NCI-H1694 treated with DMSO at 0.1 percent for 48 hours (cell line): ENCODE data around the gene SEL1L.
"Not testable (repeated sequence)": the region's sequence is repeated elsewhere in the genome, so short reads cannot be mapped to it uniquely, and the experiment has no call there.

ENCODE experiments used
- DNase-seq: peaks from one replicate; lab custom pipeline; 2025; lab: John Stamatoyannopoulos, UW

Gene SEL1L

DNA sequence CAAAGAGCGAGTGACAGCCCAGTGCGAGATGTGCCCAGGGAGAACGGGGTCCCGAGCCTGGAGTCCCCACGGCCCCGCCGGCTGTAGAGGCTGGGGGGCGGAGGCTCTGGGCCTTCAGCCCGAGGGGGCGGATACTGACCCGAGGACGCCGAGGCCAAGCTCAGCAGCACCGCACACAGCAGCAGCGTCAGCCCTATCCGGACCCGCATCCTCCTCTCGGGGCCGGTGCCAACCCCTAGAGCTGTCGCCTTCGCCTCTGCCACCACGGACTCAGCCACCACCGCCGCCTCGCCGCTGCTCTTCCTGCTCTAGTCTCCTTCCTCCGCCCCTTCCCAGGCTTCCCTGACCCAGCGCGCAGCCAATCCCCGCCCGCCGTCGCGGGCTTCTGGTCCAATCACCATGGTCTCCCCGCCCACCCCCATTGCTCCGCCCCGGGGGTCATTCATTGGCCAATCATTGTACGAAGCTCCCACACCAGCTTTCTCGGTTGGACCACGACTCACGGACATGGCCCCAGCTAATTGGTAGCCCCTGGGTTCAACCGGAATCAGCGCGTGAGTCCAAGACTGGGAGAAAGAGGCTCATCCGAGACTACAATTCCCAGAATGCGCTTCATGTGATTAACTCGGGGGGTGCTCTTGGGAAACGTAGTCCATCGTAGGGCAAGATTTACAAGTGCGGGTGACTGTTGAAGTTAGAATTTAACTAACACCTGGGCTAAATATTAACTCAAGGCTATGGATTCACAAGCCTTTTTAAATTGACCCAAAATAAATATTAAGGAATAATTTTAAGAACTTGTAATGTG, at the start of gene SEL1L:
TSS of gene SEL1L (minus strand) at position 318 of the 808 bp plus-strand sequence. CDS start at position 209, 109 bp downstream.
- DNase-seq = peak; percentile 100

DNA sequence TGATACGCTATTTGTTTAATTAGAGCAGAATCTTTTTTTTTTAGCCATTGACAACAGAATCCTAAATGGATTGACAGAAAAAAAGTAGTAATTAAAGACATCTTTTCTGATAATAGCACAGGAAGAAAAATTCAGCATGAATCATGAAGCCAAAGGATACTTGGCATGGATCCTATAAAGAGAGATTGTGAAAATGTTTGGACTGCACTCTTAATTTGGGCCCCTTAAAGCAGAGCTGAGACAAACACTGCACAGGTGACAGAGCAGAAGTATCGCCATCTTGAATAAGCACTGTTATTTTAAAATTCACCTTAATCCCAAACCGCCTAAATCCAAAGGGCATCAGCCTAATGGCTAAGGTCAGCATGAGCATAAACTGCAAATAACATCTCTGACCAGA, 48.8 kb upstream of the SEL1L start:
- DNase-seq = no peak

DNA sequence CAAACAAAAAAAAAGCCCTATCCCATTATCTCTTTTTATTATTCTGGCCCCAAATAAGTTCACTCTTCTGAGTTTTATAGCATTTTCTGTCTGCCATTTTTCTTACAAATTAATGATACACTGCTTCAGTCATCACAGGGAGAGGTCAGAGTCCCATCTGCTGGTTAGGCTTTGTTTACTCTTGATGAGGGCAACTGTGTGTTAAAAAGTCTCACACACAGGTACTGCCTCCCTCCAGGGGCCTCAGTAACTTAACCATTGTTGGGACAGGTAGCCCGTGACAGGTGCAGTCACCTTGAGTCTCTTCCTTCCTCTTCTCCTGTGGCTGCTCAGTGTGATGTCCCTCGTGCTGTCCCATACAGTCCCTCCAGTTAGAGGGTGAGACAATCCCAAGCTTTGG, 45.5 kb upstream of the SEL1L start:
- no peak for DNase-seq

DNA sequence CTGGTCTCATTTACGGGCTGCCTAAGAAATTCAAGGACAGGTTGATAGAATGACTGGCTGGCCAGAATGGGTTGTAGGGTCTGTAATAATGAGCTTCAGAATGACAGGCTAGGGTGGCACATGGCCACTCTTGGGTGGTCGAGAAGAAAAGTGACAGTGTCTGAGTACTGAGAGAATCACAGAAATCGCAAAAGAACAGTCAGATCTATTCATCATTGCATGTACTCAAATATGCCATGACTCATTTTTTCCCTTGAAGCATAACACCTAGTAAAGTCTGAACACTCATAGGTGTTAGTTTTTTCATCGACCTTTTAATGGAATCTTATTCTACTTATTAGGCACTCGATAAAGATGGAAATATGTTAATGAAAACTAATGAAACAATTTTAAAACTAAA, 37.8 kb upstream of the SEL1L start:
- no peak for DNase-seq

DNA sequence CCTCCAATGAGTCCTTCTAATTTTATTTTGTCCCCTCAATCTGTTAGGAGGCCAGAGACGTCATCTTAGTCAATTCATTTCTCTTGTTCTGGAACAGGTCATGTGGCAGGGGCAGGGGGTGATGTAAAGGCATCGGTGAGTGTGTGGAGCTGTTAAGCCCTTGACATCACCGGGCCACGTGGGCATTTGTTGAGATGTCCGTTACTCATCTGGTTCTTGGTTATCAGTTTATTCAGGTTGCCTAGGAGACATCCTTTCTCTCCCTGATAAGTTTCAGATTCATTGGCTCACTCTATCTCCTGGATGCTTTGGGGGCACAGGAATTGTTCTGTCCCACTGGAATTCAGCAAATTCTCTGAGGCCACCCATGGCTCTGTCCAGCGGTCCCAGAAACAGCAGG, 33.6 kb upstream of the SEL1L start:
- no peak for DNase-seq

DNA sequence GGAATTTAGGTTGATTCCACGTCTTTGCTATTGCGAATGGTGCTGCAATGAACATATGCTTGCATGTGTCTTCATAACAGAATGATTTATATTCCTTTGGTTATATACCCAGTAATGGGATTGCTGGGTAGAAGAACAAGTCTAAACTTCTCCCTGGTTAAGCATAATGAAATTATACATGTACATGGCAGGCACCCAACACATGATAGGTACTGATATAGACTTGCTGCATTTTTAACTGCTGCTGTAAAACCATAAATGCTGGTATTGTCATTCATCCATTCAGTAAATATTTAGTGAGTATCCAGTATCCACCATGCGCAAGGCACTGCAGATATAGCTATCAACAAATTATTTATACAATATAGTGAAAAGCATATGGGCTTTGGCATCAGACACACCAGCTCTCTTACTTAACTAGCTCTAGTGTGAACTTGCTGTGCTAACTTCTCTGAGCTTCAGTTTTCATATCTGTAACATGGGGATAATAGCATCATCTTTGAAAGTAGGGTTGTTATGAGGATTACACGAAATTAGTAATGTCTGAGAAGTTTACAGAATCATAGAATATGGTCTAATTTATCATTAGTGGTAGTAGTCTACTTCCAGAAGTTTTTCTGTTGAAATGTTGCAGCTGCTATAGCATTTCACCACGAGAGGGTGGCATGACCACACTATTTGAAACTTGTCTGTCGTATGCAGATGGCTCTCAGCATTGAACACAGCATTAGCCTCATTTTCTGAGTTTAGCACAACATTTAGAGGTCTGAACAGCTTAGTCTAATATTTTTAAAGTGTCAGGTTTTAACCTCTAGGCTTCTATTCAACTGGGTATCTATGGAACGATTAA, 32.0 kb upstream of the SEL1L start:
- DNase-seq = peak; percentile 83

DNA sequence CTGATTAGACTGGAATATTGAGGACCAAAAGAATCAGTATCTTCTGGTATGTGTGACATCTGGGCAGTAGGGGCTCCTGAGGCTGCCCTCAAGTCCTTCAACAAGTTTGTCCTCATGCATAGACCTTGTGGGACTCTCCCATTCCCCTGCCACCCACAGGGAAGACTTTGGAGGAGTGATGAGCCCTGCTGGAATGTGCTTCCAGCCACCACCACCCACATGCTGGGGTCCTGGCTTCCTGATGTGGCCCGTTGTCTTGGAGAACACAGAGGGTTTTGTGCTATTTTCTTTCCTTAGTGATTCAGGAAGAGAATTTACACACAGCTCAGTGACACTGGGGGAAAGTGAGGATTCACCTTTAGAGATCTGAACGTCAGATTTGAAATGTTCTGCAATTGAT, 29.2 kb upstream of the SEL1L start:
- no peak for DNase-seq

DNA sequence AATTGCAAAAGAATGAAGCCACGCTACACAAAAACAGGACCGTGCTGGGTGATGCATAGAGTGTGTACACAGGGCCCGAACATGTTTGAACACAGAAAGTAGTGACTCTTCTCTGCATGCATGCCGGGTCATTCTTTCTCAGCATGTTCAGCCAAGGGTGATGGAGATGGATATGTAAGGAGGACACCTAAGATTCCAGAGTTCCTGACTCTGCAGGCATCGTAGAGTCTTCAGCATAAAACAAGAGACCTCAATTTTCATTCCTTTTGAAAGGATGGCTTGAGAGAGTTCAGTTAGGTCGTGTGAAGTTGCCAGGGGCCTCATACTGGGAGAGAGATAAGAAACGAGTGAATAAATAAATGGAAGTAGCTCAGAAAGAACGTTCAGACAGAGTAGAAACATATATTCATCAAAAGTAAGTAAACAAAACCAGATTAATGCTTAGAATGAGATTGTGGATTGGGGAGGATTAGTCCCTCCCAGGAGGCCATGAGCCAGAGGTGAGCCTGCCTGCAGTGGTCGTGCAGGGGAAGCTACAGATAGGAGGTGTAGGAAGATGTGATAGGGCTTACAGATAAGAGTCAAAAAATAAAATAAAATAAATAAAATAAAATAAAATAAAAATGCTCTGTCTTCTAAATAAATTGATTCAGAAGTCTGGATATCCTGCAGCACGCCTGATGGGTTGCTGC, 27.6 kb upstream of the SEL1L start:
- DNase-seq = no peak

DNA sequence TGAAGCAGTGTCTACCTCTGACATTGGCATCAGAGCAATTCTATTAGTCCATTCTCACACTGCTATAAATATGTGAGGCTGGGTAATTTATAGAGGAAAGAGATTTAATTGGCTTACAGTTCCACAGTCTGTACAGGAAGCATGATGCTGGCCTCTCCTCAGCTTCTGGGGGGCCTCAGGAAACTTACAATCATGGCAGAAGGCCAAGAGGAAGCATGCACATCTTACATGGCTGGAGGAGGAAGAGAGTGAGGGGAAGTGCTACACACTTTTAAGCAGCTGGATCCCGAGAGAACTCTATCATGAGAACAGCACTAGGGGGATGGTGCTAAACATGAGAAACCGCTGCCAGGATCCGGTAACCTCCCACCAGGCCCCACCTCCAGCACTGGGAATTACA, 25.7 kb upstream of the SEL1L start:
- DNase-seq = no peak

DNA sequence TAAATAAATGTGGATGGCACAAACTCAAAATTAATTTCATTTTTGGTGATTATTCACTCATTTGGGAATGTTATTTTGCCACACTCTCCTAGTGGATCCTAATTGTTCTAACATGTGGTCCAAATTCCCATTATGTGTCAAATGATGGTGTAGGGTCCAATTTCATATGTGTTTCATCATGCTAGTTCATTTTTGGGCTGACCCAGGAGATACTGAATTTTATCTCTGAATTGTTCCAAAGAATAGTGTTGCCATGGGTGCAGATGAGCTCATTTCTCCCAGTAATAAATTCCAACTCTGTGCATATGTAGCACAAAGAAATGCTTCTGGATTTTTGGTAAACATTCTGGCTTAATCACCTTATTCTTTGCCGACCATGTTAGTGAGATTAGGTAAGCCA, 23.5 kb upstream of the SEL1L start:
- DNase-seq = no peak

DNA sequence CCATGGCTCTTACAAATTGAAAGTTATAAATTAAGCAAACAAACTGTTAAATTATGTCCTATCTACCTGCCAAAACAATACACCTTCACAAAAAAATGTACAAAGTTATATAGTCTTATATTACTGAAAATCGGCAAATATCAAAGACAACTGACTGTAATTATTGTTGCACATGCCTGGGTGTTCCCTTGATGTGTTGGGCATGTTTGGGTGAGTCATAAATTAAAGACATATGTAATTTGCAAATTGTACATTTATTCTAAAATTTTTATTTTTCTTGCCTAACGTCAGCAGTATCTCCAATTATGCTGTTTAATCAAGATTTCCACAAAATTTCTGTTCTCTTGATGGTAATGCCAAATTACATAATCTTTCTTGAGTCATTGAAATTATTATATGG, 22.0 kb upstream of the SEL1L start:
- DNase-seq = no peak

DNA sequence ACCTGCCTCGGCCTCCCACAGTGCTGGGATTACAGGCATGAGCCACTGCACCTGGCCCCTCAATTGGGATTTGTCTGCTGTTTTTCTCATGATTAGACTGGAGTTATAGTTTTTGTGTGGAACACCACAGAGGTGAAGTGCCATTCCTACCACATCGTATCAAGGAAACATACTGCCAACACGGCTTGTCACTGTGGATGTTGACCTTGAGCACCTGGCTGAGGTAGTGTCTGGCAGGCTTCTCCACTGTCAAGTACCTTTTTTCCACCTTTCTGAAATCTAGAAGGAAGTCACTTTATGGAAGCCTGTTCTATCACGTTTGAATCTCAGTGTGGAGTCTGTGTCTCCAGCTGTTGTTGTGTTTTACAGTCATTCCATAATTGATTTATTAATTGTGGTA, 21.4 kb upstream of the SEL1L start:
- no peak for DNase-seq

DNA sequence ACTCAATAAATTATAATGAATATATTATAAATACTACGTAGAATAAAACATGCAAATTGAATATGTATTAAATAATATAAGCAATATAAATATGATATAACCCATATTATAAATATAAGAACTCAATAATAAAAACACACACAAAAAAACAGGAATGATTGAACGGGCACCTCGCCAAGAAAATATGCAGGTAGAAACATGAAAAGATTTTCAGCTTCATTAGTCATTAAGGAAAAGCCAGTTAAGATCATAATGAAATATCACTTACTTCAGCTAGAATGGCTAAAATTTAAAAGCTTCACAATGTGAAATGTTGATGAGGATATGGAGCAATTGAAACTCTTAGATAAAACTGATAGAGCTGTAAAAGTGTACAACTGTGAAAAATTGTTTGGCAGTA, 17.8 kb upstream of the SEL1L start:
- no peak for DNase-seq

DNA sequence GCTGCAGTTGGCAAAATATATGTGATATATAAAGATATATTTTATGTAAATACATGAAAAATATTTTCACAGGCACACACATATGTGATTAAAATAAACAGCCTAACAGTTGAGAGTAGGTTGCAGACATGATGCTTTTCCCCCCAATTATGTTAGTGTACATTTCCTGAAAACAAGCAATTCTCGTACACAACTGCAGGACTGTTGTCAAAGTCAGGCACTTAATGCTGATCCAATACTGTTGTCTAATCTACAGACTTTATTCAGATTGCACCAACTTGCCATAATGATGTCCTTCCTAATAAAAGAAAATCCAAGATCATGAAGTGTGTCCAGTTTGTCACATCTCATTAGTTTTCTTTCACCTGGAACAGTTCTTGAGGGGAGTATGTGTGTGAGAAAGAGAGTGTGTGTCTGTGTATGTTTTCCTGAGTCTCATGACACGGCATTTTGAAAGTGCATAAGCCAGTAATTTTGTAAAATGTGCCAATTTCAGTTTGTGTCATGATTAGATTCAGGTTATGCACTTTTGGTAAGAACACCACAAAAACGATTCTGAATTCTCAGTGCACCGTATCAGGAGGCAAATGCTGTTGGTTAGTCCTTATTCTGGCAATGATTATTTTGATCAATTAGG, 16.5 kb upstream of the SEL1L start:
- no peak for DNase-seq

DNA sequence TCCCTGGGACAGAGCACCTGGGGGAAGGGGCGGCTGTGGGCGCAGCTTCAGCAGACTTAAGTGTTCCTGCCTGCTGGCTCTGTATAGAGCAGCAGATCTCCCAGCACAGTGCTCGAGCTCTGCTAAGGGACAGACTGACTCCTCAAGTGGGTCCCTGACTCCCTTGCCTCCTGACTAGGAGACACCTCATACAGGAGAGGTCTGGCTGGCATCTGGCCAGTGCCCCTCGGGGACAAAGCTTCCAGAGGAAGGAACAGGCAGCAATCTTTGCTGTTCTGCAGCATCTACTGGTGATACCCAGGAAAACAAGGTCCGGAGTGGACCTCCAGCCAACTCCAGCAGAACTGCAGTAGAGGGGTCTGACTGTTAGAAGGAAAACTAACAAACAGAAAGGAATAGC, 7.6 kb upstream of the SEL1L start:
- not testable (repeated sequence) for DNase-seq

DNA sequence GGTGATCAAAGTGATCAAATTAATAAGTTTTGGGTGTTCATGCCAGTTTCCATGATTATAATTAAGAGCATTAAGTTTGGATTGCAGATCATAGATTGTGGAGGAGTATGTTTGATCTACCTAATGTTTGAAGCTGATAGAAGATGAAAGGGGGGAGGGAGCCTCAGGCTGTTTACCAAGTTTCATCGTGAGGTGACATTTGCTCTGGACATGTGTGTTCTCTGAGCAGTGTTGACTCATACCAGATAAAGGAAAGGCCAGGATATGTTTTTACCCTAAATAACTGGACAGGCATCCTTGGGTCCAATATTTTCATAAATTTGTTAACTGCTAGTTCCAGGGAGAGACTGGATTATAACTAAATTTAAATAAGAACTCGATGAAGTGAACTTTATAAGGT, 3.5 kb upstream of the SEL1L start:
- DNase-seq = no peak

DNA sequence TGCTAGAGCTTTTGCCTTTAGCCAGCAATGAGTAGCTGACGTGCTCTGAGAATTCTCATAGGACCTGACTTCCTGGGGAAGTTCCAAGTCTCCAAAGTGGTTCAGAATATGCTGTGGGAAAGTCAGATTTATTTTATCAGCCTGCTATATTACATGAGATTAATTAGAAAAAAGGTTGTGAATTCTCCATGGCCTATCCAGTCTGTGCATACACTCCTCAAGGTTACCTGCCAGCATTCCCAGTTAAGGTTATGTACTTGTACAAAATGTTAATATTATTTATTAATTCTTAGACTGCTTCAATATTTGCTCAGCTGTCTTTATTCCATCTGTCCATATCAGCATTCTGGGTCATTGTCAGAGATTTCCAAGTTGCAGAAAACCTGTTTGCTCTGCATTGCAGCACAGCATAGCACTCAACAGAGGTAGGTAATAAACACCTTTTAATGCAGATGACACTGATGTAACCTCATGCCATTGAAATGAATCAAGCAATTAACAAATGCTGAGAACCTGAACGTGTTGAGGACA, 2.7 kb upstream of the SEL1L start:
- no peak for DNase-seq

DNA sequence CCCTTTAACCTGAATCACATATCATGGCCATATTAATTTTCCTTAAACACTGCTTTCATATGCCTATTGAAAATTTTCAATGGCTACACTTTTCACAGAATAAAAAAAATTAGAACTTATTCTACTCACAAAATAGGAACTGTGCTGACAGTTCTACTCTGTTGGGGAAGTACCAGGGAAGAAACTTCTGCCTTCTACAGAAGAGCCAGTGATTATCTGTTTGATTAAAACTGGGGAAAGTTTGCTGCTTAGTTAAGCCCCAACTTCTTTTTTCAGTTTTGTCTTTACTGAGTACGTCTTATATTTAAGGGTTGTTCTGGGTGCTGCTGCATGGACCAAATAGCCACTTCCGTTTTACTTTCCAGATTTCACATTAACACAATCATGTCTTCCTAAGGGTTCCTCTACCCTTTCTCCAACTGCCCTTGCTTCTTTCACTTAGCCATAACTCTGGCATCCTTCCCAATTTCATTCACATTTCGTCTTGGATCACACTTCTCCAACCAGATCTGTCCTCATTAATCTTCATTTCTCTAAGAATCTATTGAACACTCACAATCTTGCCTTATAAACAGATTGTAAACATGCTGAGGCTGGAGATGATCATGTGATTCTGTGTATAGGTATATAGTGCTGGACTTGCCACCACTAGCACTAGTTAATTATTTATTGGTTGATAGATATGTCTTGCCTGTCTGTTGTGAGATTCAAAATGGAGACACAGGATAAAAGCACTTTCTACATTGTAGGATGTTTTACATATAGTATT, 1.9 kb upstream of the SEL1L start:
- no peak for DNase-seq

DNA sequence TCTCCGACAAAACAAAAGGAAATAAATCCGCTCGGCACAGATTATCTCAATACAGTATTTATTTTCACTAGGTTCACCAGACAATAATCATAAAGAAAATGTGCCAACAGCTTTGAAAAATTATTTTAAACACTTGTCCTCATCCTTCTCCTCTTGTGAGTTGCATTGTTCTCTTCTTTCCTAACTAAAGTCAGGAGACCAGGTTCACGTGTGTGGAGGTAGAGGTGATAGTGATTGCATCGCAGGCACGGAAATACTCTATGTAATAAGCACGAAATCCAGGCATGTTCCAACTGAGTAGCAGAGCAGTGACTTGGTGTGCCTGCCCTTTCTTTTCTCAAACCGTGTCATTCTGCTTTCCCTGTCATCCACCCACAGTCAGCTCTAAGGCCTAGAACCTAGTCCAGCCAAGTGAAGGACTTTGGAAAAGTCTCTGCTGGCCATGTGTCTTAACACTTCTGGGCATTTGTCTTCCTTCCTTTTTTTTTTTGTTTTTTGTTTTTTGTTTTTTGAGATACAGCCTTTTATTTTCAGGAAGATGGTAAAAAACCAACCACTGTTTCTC, 939 bp upstream of the SEL1L start:
- no peak for DNase-seq

DNA sequence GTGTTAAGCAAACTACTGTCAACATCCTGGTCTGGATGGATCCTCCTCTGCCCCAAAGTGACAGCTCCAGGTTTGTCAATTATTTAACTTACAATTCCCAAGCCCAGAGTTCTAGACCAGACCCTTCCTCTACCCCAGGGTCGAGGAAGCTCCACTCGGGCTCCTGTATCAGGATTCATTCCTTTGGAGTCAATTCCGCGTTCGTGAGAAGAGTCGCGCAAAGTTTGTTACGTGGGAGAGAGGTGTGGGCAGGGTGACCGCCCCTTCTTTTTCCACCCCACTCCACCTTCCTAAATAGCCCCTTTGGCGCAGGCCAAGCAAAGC, 479 bp downstream of the SEL1L start:
- no peak for DNase-seq

DNA sequence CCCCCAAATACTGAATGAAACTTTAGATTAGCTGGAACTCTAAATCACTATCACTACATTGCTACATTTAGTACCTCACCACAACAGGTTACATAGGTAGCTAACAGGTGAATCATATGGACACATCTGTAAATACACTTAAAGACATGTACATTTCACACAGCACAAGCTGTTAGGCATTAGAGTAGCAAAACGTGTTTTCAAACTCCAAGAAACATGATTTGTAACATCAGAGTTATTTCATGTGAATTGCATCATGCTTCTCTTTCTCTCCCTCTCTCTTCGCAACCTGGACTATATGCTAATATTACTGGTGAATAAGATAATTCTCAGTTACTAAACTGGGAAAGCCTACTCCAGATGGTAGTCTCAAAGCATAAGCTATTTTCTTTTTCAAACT, 4.3 kb downstream of the SEL1L start:
- no peak for DNase-seq
